ENCODE results near the gene HACE1. TPM values are rescaled to one million over a fixed set of nuclear protein-coding genes. Genes with fewer than 3 reads are reported as not detected.
"Not testable (repeated sequence)": the region's sequence is repeated elsewhere in the genome, so short reads cannot be mapped to it uniquely, and the experiment has no call there.

HACE1 gene
- total RNA-seq, 2 donors from 2014 or later, result 11.8 to 16.0 TPM

- DNase-seq (ENCODE audit: low spot score), result no peak
- intact Hi-C loops (cut with DNase I), result no loop called here
Measured at GRCh38 chr6:104754788-104755409, 104.8 kb downstream of the HACE1 start.

GRCh38 chr6:104753251-104753650, 106.5 kb downstream of the HACE1 start:
- intact Hi-C loops (cut with DNase I), result no loop called here
- no peak for DNase-seq (ENCODE audit: low spot score)

GRCh38 chr6:104750449-104750848, 109.3 kb downstream of the HACE1 start:
- intact Hi-C loops (cut with DNase I), result no loop called here
- no peak for DNase-seq (ENCODE audit: low spot score)

- DNase-seq (ENCODE audit: low spot score); intact Hi-C loops (cut with DNase I): not testable (repeated sequence)
Measured at GRCh38 chr6:104739124-104739523, 120.6 kb downstream of the HACE1 start.

GRCh38 chr6:104737567-104737966, 122.2 kb downstream of the HACE1 start:
- DNase-seq (ENCODE audit: low spot score), result peak; percentile 78
- intact Hi-C loops (cut with DNase I), result not testable (repeated sequence)

GRCh38 chr6:104736545-104736944, 123.2 kb downstream of the HACE1 start:
- intact Hi-C loops (cut with DNase I), result no loop called here
- DNase-seq (ENCODE audit: low spot score), result no peak

- intact Hi-C loops (cut with DNase I), result no loop called here
- DNase-seq (ENCODE audit: low spot score), result no peak
Measured at GRCh38 chr6:104730450-104730849, 129.3 kb downstream of the HACE1 start.

GRCh38 chr6:104729433-104729832, 130.3 kb downstream of the HACE1 start:
- no peak for DNase-seq (ENCODE audit: low spot score)
- intact Hi-C loops (cut with DNase I), result no loop called here

- DNase-seq (ENCODE audit: low spot score), result no peak
- intact Hi-C loops (cut with DNase I), result no loop called here
Measured at GRCh38 chr6:104728448-104728847, 131.3 kb downstream of the HACE1 start.

GRCh38 chr6:104718672-104719071, 141.0 kb downstream of the HACE1 start:
- intact Hi-C loops (cut with DNase I), result no loop called here
- DNase-seq (ENCODE audit: low spot score), result no peak

GRCh38 chr6:104716858-104717257, 142.9 kb downstream of the HACE1 start:
- DNase-seq (ENCODE audit: low spot score), result no peak
- intact Hi-C loops (cut with DNase I), result no loop called here

- intact Hi-C loops (cut with DNase I), result no loop called here
- no peak for DNase-seq (ENCODE audit: low spot score)
Measured at GRCh38 chr6:104714796-104715195, 144.9 kb downstream of the HACE1 start.

GRCh38 chr6:104713982-104714381, 145.7 kb downstream of the HACE1 start:
- intact Hi-C loops (cut with DNase I), result no loop called here
- no peak for DNase-seq (ENCODE audit: low spot score)

- intact Hi-C loops (cut with DNase I), result no loop called here
- no peak for DNase-seq (ENCODE audit: low spot score)
Measured at GRCh38 chr6:104711371-104711770, 148.3 kb downstream of the HACE1 start.

- DNase-seq (ENCODE audit: low spot score), result no peak
Measured at GRCh38 chr6:104710543-104711335, 149.0 kb downstream of the HACE1 start.

GRCh38 chr6:104705916-104706442, 153.7 kb downstream of the HACE1 start:
- intact Hi-C loops (cut with DNase I), result no loop called here
- DNase-seq (ENCODE audit: low spot score), result no peak

More at GRCh38 chr6:104710543-104711335, 149.0 kb downstream of the HACE1 start:
- intact Hi-C loops (cut with DNase I), result no loop called here

- intact Hi-C loops (cut with DNase I), result no loop called here
- no peak for DNase-seq (ENCODE audit: low spot score)
Measured at GRCh38 chr6:104705095-104705707, 154.5 kb downstream of the HACE1 start.

GRCh38 chr6:104704191-104704590, 155.5 kb downstream of the HACE1 start:
- intact Hi-C loops (cut with DNase I), result no loop called here
- no peak for DNase-seq (ENCODE audit: low spot score)

GRCh38 chr6:104702126-104702841, 157.4 kb downstream of the HACE1 start:
- intact Hi-C loops (cut with DNase I), result no loop called here
- no peak for DNase-seq (ENCODE audit: low spot score)
